Lower lobe of right lung (tissue), 2 donors: ENCODE data around the gene RNF34. TPM values are rescaled to one million over a fixed set of nuclear protein-coding genes. Genes with fewer than 3 reads are reported as not detected.

Experiments used
- ATAC-seq, 2 donors: fragments of 200-7000 bp; cut with Tn5 transposase; one replicate each; pipeline ENCODE4 v1.9.1; 2020 to 2022; ENCODE audit warnings: mild to moderate bottlenecking in 2 of 2, moderate library complexity in 2 of 2
- DNase-seq: peaks from one replicate; pipeline ENCODE4 v3.0.0-alpha.2; 2020
- H3K27ac ChIP-seq: fragments of 200-600 bp; one replicate; pipeline ENCODE4 v1.8.0; 2022
- H3K27me3 ChIP-seq: fragments of 200-600 bp; one replicate; pipeline ENCODE4 v1.8.0; 2022; ENCODE audit warnings: low read depth
- H3K36me3 ChIP-seq: fragments of 200-600 bp; one replicate; pipeline ENCODE4 v1.8.0; 2022; ENCODE audit warnings: mild to moderate bottlenecking
- H3K4me1 ChIP-seq: fragments of 200-600 bp; one replicate; pipeline ENCODE4 v1.8.0; 2022
- H3K4me3 ChIP-seq: fragments of 200-600 bp; one replicate; pipeline ENCODE4 v1.8.0; 2022; ENCODE audit warnings: mild to moderate bottlenecking
- H3K9me3 ChIP-seq: fragments of 200-600 bp; one replicate; pipeline ENCODE4 v1.8.0; 2022
- intact Hi-C: fragments of 100-400 bp; cut with DNase I; formaldehyde crosslinking; loops from one replicate; pipeline ENCODE4 v1.11.0; 2022
- total RNA-seq: library from RNA; stranded (reverse); fragmentation: NEBNext Ultra II Directional; extraction: Animal tissue kit (Norgen Biotek cat#: 25700); gene quantifications from one replicate; pipeline ENCODE4 v1.2.1, GENCODE V29; 2021
- TF ChIP-seq, protein P1 (sequence below): fragments of 200-600 bp; IDR thresholded peaks from one replicate; pipeline ENCODE4 v1.8.0; 2022; ENCODE audit warnings: antibody characterized with exemption, mild to moderate bottlenecking
- donor health status: DM: no; HTN: yes; CAD: no; lungs with severe emphysema.

Gene RNF34
- total RNA-seq, 1 donor from 2014 or later = 23.0 TPM

DNA sequence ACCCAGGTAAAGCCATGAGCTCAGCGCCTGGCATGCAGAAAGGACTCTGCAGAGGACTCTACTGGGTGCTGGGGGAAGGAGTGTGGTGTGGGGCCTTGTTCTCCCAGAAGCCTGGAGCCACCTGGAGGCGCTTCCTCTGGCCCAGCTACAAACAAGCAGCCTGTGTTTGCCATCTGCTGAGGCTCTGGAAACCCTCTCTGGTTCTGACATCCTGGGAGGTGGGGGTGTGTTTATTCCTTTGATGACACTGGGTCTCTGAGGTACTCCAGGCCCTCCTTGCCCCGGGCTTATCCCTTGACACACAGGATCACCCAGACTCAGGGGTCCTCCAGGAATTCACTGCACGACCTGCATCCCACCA is 44.9 kb downstream of the RNF34 start:
- DNase-seq = no peak
- no peak for ATAC-seq
- no peak overlapping the region for H3K27ac ChIP-seq
- H3K4me1 ChIP-seq = no peaks in the 10 kb centered on the region
- no peaks in the 10 kb centered on the region for H3K27me3 ChIP-seq
- H3K36me3 ChIP-seq = peaks cover 70% of the 10 kb centered on the region
- no peaks in the 10 kb centered on the region for H3K9me3 ChIP-seq
- TF ChIP-seq, protein P1, sequence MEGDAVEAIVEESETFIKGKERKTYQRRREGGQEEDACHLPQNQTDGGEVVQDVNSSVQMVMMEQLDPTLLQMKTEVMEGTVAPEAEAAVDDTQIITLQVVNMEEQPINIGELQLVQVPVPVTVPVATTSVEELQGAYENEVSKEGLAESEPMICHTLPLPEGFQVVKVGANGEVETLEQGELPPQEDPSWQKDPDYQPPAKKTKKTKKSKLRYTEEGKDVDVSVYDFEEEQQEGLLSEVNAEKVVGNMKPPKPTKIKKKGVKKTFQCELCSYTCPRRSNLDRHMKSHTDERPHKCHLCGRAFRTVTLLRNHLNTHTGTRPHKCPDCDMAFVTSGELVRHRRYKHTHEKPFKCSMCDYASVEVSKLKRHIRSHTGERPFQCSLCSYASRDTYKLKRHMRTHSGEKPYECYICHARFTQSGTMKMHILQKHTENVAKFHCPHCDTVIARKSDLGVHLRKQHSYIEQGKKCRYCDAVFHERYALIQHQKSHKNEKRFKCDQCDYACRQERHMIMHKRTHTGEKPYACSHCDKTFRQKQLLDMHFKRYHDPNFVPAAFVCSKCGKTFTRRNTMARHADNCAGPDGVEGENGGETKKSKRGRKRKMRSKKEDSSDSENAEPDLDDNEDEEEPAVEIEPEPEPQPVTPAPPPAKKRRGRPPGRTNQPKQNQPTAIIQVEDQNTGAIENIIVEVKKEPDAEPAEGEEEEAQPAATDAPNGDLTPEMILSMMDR = no peak
- intact Hi-C loops = loop anchor here (5.0 kb wide), 1 partner anchor 108 kb away; no protein-coding TSS in a partner anchor
- H3K4me3 ChIP-seq = no peak overlapping the region

DNA sequence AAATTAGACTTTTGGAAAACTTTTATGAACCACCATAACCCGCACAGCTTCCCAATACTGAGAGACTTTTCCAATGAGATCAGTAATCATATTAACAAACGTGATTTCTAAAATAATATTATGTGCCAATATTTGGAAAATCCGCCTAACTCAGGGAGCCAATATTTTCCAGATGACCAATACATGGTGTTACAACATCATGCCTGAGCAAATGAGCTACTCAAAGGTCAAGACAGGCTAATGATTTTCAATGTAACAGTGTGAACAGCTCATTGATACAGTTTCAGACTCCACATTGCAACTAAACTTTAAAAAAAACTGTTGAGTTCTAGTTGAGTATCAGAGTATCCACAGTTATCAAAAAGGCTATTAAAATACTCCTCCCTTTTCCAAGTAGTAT is 46.8 kb downstream of the RNF34 start:
- ATAC-seq = no peak
- Histone ChIP-seq H3K27me3 (no peaks in the 10 kb centered on the region), H3K4me3 (no peak overlapping the region), H3K27ac (no peak overlapping the region), H3K36me3 (peaks cover 53% of the 10 kb centered on the region), H3K4me1 (peaks cover 4% of the 10 kb centered on the region), H3K9me3 (no peaks in the 10 kb centered on the region)
- TF ChIP-seq, protein P1 = no peak
- no peak for DNase-seq
- intact Hi-C loops = no loop called here

DNA sequence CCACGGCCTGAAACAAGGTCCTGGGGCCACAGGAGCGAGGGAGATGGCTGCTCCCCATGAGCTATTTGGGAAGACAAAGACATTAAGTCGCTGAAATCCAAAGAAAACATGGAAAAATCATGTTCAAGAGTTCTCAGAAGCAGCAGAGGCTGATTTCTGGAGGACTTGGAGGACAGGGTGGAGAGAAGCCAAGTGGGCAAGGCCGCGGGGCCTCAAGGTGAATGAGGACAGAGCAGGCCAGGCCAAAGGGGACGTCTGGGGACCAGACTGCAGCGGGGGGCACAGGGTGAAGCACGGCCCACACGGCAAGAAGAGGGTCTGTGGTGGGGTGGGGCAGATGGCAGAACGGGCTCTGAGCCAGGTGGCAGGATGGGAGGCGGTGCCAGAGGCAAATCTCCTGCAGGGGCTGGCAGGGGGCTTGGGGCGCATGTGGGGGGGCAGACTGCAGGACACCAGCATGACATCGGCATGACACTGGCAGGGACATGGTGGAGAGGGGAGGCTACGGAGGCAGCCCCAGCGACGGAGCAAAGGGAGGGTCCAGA is 48.9 kb downstream of the RNF34 start:
- ATAC-seq = no peak

DNA sequence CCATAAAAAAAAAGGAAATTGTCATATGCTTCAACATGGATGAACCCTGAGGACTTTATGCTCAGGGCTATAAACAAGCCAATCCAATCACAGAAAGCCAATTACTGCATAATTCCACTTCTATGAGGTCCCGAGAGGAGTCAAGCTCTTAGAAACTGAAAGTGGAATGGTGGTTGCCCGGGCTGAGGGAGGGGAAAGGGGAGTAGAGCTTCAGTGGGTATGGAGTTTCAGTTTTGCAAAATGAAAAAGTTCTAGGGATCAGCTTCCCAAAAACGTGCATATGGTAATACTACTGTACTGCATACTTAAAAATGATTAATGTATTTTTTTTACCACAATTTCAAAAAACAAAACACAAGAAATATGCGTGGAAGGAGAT is 52.0 kb downstream of the RNF34 start:
- Histone ChIP-seq H3K27ac (peak overlapping the region; percentile 76), H3K4me1 (peaks cover 19% of the 10 kb centered on the region), H3K27me3 (no peaks in the 10 kb centered on the region), H3K36me3 (peaks cover 28% of the 10 kb centered on the region), H3K4me3 (peak overlapping the region; percentile 30), H3K9me3 (no peaks in the 10 kb centered on the region)
- ATAC-seq = peak; percentile 40 to 53
- intact Hi-C loops = no loop called here
- TF ChIP-seq, protein P1 = no peak
- no peak for DNase-seq

More for the DNA sequence above, 48.9 kb downstream of the RNF34 start:
- no peak overlapping the region for H3K4me3 ChIP-seq
- no peak for DNase-seq
- H3K27ac ChIP-seq = no peak overlapping the region
- H3K4me1 ChIP-seq = peaks cover 19% of the 10 kb centered on the region
- no peaks in the 10 kb centered on the region for H3K9me3 ChIP-seq
- peaks cover 46% of the 10 kb centered on the region for H3K36me3 ChIP-seq
- TF ChIP-seq, protein P1 = no peak
- intact Hi-C loops = no loop called here
- no peaks in the 10 kb centered on the region for H3K27me3 ChIP-seq

DNA sequence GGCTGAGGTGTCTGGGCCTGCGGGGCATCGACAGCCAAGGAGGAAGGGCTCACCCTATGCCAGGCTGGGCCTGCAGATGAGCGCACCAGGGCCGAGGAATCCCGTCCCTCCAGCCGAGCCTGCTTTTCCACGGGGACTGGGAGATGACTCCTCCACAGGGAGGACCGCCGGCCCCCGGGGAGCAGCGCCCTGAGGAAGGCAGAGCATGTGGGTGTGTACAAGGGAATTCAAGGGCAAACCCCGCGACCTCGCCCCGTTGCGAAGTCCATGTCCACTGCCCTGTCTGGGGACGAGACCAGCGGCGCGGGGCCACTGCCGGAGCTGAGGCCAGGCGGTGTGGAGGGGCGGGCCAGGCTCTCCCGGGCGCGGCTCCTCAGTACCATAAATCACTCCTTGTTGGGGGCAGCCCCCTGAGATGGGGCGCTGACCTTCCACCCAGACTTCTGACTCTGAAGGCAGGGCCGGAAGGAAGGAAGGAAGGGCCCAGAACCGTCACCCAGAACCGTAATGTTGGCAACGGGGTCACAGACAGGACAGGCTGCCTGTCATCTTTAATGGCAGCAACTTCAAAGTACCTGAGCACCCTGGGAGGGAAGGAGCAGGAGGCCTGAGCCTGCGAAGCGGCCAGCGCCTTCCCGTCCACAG is 52.5 kb downstream of the RNF34 start:
- Histone ChIP-seq H3K4me3 (peak overlapping the region; percentile 30), H3K27me3 (no peaks in the 10 kb centered on the region), H3K36me3 (peaks cover 25% of the 10 kb centered on the region), H3K4me1 (peaks cover 19% of the 10 kb centered on the region), H3K9me3 (no peaks in the 10 kb centered on the region), H3K27ac (peak overlapping the region; percentile 76)
- peak; percentile 68 for DNase-seq
- TF ChIP-seq, protein P1 = no peak
- ATAC-seq = peak; percentile 24 to 53
- intact Hi-C loops = no loop called here
